T-helper 1 cell treated with Interleukin-12 subunit alpha and Interleukin-12 subunit beta and Interleukin-4 antibody, amounts not matched to agents 30 ng/mL and 1 ng/mL, for 36 hours (primary cell): ENCODE data around the gene FGD6. TPM values are rescaled to one million over a fixed set of nuclear protein-coding genes. Genes with fewer than 3 reads are reported as not detected.
"Not testable (repeated sequence)": the region's sequence is repeated elsewhere in the genome, so short reads cannot be mapped to it uniquely, and the experiment has no call there.

Source experiments
- intact Hi-C: fragments of 100-400 bp; cut with micrococcal nuclease; formaldehyde crosslinking; loops from one replicate; pipeline ENCODE4 v1.15.1; 2024
- total RNA-seq: library from RNA; stranded (reverse); gene quantifications from 2 replicates; pipeline ENCODE4 v1.2.3, GENCODE V29; 2022

The FGD6 gene
- total RNA-seq, 1 donor from 2014 or later, result 1.0 TPM

DNA sequence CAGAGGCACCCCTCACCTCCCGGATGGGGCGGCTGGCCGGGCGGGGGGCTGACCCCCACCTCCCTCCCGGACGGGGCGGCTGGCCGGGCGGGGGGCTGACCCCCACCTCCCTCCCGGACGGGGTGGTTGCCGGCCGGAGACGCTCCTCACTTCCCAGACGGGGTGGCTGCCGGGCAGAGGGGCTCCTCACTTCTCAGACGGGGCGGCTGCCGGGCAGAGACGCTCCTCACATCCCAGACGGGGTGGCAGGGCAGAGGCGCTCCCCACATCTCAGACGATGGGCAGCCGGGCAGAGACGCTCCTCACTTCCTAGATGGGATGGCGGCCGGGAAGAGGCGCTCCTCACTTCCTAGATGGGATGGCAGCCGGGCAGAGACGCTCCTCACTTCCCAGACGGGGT is 18.4 kb upstream of the FGD6 start:
- intact Hi-C loops, result not testable (repeated sequence)

DNA sequence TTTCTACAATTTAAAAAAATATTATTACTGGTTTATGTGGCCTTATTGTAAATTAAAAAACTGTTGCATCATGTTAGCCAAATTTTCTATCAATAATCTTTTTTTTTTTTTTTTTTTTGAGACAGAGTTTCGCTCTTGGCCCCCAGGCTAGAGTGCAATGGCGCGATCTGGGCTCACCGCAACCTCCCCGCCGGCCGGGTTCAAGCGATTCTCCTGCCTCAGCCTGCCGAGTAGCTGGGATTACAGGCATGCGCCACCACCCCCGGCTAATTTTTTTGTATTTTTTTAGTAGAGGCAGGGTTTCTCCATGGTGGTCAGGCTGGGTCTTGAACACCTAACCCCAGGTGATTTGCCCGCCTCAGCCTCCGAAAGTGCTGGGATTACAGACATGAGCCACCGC is 16.9 kb upstream of the FGD6 start:
- intact Hi-C loops, result not testable (repeated sequence)

DNA sequence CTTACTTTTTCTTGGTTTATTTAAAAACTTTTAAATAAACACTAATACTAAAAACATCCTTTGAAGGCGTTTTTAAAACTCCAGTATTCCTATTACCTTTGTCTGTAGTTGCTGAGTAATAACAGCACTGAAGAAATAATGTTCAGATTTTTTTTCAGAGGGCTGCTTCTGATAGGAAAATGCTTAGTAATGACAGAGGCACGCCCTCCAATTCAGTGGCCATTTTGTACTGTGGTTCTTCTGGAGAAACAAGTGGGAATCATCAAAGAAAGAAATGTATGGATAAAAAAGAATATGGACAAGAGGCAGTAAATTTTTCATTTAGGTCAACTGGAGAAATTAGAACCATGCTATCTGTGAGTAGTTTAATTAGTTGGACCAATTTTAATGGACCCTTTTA is 13.9 kb upstream of the FGD6 start:
- intact Hi-C loops, result no loop called here

DNA sequence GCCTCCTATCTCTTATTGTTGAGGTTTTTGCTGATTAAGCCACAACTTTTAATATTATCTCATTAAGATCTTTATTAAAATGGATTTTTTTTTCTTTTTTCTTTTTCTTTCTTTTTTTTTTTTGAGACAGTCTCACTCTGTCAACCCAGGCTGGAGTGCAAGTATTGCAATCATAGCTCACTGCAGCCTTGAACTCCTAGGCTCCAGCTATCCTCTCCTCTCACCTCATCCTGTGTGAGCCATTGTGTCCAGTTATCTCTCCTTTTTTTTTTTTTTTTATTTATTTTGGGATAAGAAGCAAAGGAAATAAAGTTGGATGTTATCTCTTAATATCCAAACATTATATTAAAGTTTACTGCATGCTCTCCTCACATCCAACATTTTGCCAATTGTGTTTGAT is 13.0 kb upstream of the FGD6 start:
- intact Hi-C loops, result no loop called here

DNA sequence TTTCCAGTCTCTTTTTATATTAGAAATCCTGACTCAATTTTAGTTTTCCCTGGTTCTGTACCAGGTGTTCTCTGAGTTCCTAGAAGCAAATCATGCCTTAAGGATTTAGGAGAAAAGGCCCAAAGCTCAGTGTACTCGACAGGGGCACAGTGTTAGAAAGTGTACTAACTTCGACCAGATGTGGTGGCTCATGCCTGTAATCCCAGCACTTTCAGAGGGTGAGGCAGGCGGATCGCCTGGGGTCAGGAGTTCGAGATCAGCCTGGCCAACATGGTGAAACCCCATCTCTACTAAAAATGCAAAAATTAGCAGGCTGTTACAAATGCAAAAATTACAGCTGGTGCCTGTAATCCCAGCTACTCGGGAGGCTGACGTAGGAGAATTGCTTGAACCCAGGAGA is 12.4 kb upstream of the FGD6 start:
- intact Hi-C loops, result no loop called here

DNA sequence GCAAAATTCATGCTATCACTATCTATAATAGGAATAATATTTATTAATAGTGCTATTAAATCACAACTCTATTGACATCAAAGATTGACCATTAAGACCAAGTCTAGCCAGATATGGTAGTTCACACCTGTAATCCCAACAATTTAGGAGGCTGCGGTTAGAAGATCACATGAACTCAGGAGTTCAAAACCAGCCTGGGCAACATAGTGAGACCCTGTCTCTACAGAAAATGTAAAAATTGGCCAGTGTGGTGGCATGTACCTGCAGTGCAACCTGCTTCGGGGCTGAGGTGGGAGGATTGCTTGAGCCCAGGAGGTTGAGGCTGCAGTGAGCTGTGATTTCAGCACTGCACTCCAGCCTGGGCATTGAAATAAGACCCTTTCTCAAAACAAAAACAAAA is 11.3 kb upstream of the FGD6 start:
- intact Hi-C loops, result no loop called here

DNA sequence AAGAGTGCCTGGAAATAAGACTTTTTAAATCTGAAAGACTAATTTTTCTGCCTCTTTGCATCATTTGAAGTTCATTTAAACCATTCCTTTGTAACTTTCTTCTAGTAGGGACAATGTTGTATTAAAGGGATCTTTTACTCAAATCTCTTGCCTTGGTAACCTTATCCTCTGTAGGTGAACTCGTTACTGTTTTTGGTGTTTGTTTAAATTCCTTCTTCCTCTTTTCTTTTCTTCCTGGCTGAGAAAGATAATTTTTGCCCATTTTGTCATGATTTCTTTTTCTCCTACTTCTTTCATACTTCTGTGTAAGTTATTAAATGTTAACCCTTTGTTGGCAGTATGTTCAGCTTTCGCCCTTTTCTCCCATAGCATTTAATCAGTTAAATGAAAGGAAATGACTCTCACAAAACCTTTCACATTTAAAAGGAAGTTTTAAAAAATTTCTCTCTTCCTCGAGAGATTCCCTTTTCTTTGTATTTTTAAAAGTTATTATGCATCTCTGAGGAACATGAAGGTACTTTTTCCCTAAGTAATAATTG is 10.6 kb upstream of the FGD6 start:
- intact Hi-C loops, result no loop called here

DNA sequence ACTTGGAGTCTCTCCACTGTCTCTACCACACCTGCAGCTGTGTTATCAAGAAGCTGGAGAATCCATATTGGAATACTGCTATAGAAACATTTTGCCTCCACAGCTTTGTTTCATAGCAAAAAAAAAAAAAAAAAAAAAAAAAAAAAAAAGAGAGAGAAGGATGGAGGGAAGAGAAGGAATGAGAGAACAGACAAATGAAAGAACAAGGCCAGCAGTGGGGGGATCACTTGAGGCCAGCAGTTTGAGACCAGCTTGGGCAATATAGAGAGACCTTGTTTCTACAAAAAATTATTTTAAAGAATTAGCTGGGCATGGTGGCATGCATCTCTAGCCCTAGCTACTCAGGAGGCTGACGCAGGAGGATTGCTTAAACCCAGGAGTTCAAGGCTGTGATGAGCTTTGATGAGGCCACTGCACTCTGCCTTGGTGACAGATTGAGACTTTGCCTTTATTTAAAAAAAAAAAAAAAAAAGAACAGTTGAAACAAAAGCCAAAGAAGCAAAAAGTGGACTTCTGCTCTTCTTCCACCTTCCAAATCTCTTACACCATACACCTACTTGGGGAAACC is 8.5 kb upstream of the FGD6 start:
- intact Hi-C loops, result no loop called here

DNA sequence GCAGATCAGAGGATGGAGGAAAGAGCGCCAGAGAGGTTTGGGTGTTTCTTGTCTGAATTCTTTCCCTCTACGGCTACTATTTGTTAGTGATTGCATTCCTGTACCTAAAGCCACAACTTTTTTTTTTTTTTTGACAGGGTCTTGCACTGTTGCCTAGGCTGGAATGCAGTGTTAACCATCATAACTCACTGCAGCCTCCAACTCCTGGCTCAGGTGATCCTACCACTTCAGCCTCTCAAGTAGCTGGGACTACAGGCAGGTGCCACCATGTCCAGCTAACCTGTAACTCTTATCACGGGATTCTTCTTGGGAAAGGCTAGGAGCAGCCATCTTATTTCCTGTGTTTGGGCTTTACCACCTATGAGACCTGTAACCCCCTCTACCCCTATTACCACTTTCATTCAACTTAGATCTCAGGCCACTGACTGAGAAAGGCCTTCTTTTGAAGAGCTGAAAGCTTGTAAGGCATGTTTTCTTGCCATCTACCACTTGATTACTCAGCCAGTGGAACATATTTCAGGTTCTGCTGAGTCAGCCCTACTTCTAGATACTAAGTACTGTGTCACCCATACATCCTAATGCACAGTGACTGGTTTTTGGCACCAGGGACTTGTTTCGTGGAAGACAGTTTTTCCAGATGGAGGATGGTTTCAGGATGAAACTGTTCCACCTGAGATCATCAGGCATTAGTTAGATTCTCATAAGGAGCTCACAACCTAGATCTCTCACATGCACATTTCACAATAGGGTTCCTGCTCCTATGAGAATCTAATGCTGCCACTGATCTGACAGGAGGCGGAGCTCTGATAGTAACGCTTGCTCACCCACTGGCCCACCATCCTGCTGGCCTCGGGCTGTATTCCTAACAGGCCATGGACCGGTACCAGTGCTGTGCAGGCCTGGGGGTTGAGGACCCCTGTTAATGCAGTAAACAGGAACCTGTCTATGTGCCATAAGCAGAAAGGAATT is 7.2 kb upstream of the FGD6 start:
- intact Hi-C loops, result no loop called here

DNA sequence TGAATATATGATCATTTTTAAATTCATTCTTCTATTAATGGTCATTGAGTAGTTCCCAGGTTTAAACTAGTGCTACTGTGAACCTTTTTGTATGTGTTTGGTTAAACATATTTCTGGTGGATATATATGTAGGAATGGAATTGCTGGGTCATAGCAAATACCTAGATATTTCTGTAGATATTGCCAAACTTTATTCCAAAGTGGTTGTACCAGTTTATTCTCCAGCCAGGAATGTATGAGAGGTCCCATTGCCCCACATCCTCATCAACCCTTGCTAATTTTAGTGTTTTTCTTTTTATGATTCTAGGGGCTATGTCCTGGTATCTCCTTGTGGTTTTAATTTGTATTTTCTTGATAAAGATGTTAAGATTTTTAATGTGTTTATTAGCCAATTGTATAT is 3.5 kb upstream of the FGD6 start:
- intact Hi-C loops, result no loop called here

DNA sequence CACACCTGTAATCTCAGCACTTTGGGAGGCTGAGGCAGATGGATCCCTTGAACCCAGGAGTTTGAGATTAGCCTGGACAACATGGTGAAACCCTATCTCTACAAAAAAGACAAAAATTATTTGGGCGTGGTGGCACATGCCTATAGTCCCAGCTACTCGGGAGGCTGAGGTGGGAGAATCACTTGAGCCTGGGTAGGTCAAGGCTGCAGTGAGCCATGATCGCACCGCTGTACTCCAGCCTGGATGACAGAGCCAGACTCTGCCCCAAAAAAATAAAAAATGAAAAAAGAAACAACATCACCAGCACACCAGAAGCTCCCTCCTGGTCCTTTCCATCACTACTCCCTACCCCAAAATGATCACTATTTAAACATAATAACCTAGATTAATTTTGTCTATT is 2.9 kb upstream of the FGD6 start:
- intact Hi-C loops, result no loop called here

DNA sequence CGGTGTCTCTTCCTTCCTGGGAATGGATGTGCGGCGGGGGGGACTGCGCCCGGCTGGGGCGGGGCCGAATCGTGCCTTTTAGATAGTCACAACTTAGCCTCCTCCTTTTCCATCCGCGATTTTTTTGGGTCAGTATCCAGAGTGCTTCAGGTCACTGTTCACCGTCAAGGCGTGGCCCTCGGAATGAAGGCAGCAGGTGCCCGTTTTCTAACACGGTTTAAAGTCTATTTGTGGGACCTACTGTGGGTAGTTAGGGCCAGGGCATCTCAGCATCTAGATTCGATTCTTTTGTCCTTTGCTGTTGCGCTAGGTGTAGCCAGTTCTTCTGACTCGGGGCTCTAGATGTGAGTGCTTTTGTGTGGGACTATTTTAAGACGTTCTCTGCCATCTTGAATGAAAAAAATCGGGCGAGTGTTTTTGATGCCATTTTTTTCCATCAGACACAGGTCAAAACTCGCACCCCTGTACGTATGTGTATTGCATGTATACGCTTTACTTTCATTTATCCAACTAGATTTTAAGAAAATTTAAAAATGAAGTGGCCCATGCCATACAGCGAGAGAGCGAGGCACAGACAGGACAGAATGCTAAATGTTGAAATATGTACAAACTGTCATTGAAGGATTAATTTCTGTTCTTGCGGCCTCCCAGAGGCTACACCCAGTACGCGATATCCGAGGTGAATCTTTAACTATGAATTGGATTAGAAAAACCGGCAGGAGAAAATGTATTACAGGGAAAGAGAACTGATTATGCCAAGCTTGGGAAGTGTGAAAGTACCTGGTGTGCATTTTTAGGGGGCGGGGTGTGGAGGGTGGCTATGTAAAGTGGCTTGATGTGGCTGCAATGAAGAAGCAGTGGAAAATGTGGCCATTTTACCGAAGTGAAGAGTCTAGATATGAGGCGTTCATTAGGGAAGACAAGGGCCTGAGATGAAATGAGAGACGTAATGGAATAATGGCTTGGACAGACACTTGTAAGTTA is 1.2 kb upstream of the FGD6 start:
- intact Hi-C loops, result loop anchor here (1.0 to 10.0 kb wide), 13 partner anchors 14 to 1689 kb away; partner anchors contain the start of genes CFAP54, ELK3, LTA4H and NEDD1

DNA sequence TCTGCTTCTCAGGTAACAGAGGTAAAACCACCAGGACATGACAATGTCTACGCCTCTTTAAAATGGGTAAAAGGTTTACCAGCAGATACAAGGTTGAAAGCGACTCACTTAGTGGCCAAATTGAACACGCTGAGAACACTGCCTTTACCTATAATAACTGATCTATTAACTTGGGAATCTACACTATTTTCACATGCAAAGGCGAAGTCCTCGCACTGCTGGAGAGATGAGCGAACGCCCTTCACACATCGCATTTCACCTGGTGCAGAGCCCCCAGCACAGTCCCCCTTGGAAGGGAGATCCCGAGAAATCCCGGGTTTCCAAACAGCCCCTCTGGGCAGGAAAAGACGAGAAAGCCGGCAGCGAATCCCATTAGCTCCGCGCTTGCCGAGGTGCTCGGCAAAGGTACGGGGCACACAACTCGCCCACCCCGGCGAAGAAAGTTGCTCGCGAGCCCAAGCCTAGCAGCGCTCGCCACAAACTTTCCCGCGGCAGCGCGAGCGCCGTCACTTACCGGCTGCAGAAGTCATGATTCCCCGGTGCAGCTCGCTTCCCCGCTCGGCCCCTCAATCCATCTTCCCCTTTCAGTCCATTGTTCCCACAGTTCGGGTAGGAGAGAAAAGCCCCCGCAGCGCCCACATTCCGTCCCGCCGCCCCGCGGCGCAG is 423 bp downstream of the FGD6 start:
- intact Hi-C loops, result loop anchor here (1.0 to 10.0 kb wide), 19 partner anchors 100 to 1840 kb away; partner anchors contain the start of genes AMDHD1, CCDC38, CEP83 and CFAP54

DNA sequence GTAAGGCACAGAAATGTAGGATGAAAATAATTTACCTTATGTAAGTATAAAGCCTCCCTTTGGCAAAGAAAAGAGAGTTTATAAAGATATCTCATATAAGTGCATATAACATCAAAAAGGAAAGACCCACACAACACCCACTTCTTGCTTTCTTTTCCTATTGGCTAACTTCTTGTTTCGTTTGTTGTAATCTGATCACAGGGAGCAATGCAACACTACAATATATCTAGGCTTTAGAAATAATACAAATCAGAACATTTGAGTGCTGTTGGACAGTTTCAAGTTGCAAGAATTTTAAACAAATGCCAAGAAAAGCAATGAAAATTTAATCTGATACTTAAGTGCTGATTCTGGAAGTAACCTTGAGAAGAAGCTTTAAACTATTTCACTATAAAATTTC is 1.3 kb downstream of the FGD6 start:
- intact Hi-C loops, result loop anchor here (2.0 to 10.0 kb wide), 11 partner anchors 571 to 1839 kb away; partner anchors contain the start of genes AMDHD1, CCDC38, CFAP54 and ELK3

DNA sequence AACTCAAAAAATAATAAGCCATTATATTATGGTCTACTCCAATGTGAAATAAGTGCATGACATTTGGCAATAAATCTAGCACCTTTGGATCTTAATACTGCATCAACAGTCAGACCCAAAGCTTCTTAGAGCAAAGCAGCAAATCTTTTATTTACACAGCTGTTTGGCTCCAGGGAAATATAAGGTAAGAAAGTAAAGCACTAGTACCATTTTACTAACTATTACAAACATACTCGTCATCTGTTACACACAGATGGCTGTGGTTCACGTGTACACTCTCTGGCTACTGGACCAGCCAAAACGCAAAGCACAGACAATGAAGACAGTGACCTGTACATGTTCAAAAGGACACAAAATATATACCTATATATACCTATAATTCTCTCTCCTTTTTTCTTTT is 2.8 kb downstream of the FGD6 start:
- intact Hi-C loops, result loop anchor here (10.0 kb wide), 3 partner anchors 570 to 1180 kb away; partner anchors contain the start of gene ELK3

DNA sequence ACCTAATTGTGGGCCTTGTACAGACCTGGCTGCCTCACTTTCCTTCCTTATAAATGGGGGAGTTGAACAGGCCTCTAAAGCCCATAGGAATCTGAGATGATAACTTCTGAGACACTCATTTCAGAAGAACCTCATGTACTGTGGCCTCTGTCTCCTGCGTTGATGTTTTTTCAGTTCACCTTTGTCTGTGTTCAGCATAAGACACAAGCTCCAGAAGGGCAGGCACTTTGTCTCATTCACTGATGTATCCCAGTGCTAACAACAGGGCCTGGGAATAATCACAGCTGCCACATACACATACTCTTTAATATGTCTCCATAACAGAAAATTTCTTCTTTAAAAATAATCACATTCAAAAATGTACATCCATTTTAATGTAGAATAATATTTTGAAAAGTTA is 3.3 kb downstream of the FGD6 start:
- intact Hi-C loops, result loop anchor here (10.0 kb wide), 3 partner anchors 569 to 1181 kb away; partner anchors contain the start of gene ELK3

DNA sequence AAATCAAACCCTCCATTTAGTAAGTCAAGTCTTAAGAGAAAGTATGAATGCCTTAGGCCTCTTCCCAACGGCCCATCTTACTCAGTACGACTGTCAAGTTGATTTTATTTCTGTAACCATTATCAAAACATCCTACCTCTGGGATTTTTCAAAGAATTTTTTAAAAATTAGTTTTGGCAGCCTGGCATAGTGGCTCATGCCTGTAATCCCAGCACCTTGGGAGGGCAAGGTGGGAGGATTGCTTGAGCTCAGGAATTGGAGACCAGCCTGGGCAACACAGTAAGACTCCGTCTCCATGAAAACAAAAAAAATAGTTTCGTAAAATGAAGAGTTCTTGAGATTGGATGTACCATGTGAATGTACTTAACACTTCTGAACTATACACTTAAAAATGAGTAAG is 4.1 kb downstream of the FGD6 start:
- intact Hi-C loops, result loop anchor here (10.0 kb wide), 3 partner anchors 568 to 1182 kb away; partner anchors contain the start of gene ELK3

DNA sequence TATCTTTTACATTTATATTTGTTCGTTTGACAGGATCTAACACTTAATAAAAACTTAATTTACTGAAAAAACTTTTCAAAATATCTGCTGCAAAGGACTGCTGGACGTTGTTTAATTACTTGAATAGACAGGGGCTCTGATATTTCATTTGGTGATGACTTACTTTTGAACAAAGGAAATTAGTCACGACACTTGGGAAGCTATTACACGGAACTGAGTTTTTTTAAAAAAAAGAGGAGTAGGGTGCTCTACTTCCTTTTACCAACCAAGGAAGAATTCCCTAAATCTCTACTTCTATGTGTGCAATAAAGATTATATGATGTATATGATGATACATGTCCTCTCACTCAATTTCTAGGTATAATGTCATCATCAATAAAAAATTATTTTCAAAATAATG is 4.7 kb downstream of the FGD6 start:
- intact Hi-C loops, result loop anchor here (10.0 kb wide), 3 partner anchors 568 to 1182 kb away; partner anchors contain the start of gene ELK3

DNA sequence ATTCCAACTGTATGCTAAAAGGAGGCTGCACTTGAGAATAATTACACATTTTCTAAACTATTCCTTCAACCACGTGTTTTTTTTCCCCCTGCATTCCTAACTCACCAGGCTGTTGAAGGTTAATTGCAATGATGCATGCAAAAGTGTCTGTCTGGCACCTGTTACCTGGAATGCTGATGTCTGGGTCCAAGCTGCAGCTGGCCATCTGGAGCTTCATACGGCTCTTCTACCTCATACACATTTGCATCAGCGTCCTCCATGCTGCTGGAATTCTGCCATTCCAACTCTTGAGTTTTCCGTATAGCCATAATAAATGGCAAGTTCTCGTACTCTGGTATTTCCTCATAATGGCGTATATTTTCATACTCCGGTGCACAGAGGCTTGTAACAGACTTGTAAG is 8.6 kb downstream of the FGD6 start:
- intact Hi-C loops, result no loop called here

DNA sequence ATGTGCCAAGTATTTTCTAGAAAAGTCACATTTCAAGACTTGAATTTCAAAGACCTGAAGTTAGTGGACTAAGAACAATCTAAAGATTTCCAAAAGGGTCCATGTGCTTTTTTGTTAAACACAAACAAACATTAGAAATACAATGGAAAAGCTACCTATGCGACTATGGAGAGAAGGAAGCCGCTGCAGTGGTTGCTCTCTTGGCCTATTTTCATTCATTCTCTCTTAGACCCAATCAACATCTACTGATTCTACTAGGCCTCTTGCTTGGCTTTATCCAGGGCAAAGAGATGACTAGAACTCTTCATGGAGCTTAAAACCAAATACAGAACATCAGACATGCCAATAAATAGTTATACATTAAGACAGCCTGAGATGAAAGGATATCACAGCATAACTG is 9.9 kb downstream of the FGD6 start:
- intact Hi-C loops, result no loop called here
